Kidney (tissue), 14 donors: ENCODE results near the gene MYO1H. TPM values are rescaled to one million over a fixed set of nuclear protein-coding genes. Genes with fewer than 3 reads are reported as not detected.
A peak's percentile ranks its signal among the peaks of the same experiment; 100 is the strongest.

ENCODE experiments used
- DNase-seq, 5 donors: peaks; one replicate each; pipeline ENCODE4 v3.0.0-alpha.2; 2013 to 2020
- FAIRE-seq: peaks from 2 replicates; lab custom pipeline; 2012; peaks lifted over from hg19 to GRCh38; lab: Jason Lieb, UNC
- H3K27ac ChIP-seq, 2 donors: one replicate each; pipeline ENCODE4 v1.7.0; 2013; ENCODE audit warnings: low read depth in 2 of 2, low read length in 2 of 2, inconsistent platforms in 1 of 2
- H3K27me3 ChIP-seq: one replicate; pipeline ENCODE4 v1.7.1; 2013; ENCODE audit warnings: low read length, inconsistent platforms; ENCODE audit not compliant: control insufficient read depth, insufficient read depth
- H3K36me3 ChIP-seq, 3 donors: one replicate each; pipeline versions ENCODE4 v1.7.0 to v1.7.1; 2013; ENCODE audit warnings: low read length in 3 of 3, control low read depth in 1 of 3, inconsistent platforms in 1 of 3; ENCODE audit not compliant: insufficient read depth in 3 of 3, control insufficient read depth in 2 of 3
- H3K4me1 ChIP-seq, 3 donors: one replicate each; pipeline versions ENCODE4 v1.7.0 to v1.7.1; 2013; ENCODE audit warnings: low read length in 3 of 3, inconsistent platforms in 1 of 3, low read depth in 1 of 3; ENCODE audit not compliant: control insufficient read depth in 2 of 3, insufficient read depth in 2 of 3
- H3K4me3 ChIP-seq, 3 donors: one replicate each; pipeline versions ENCODE4 v1.7.0 to v1.8.1; 2013; ENCODE audit warnings: low read length in 3 of 3, control low read depth in 1 of 3, inconsistent platforms in 1 of 3
- H3K9ac ChIP-seq, 3 donors: one replicate each; pipeline versions ENCODE4 v1.7.0 to v1.7.1; 2013; ENCODE audit warnings: low read length in 3 of 3, control low read depth in 1 of 3, inconsistent platforms in 1 of 3
- H3K9me3 ChIP-seq, 3 donors: one replicate each; pipeline versions ENCODE4 v1.7.0 to v1.7.1; 2013; ENCODE audit warnings: low read length in 3 of 3, control low read depth in 1 of 3, inconsistent platforms in 1 of 3; ENCODE audit not compliant: control insufficient read depth in 2 of 3, insufficient read depth in 1 of 3
- CTCF ChIP-seq: IDR thresholded peaks from 3 replicates; pipeline ENCODE4 v1.5.1; 2012; ENCODE audit warnings: mild to moderate bottlenecking, moderate library complexity, borderline replicate concordance; ENCODE audit not compliant: insufficient read depth; ENCODE audit errors: extremely low read depth
- intact Hi-C: fragments of 100-400 bp; cut with DNase I; formaldehyde crosslinking; loops from one replicate; pipeline ENCODE4 v1.11.1; 2022
- polyA plus RNA-seq: library from polyadenylated mRNA; stranded (reverse); fragments of 350-450 nt; fragmentation: Illumina TruSeq; extraction: RNeasy Lipid Tissue Mini Kit (QIAGEN cat#74804); gene quantifications from one replicate; pipeline ENCODE4 v1.2.3, GENCODE V29; 2014; ENCODE audit warnings: low read depth, low replicate concordance; ENCODE audit not compliant: insufficient read depth
- total RNA-seq: library from RNA; stranded (reverse); fragmentation: NEBNext Ultra II Directional; extraction: Animal tissue kit (Norgen Biotek cat#: 25700); gene quantifications from one replicate; pipeline ENCODE4 v1.2.1, GENCODE V29; 2021
- donor health status: control.
- donor health status: control.
- donor health status: control.
- donor health status: control.
- donor health status: control.
- donor health status: DM: yes; HTN: yes; CAD: no.
- donor health status: Normal renal cell carcinoma (clear cell type).

Gene MYO1H
- total and polyA plus RNA-seq, 2 donors from 2014 or later: 0.56 TPM; not detected in 1

- peaks cover 0 to 20% (median 9%) of the 10 kb centered on the region in 3 donors for H3K4me1 ChIP-seq
- FAIRE-seq: no peak
- intact Hi-C loops: loop anchor here (5.0 kb wide), 1 partner anchor 46 kb away; no protein-coding TSS in a partner anchor
Measured at GRCh38 chr12:109477963-109478315, 130.2 kb downstream of the MYO1H start.

GRCh38 chr12:109479761-109480160 is 132.1 kb downstream of the MYO1H start:
- Histone ChIP-seq H3K4me3 (no peak overlapping the region), H3K9me3 (no peaks in the 10 kb centered on the region), H3K27ac (no peak overlapping the region), H3K4me1 (peaks cover 0 to 20% (median 9%) of the 10 kb centered on the region in 3 donors), H3K27me3 (no peaks in the 10 kb centered on the region), H3K36me3 (peaks cover 0 to 13% (median 8%) of the 10 kb centered on the region in 3 donors), H3K9ac (no peak overlapping the region)
- DNase-seq (no peak), FAIRE-seq (no peak)
- no peak for TF ChIP-seq CTCF
- intact Hi-C loops: loop anchor here (5.0 kb wide), 1 partner anchor 47 kb away; no protein-coding TSS in a partner anchor

More at GRCh38 chr12:109477963-109478315, 130.2 kb downstream of the MYO1H start:
- Histone ChIP-seq H3K9me3 (no peaks in the 10 kb centered on the region), H3K27me3 (no peaks in the 10 kb centered on the region), H3K36me3 (no peaks in the 10 kb centered on the region), H3K4me3 (peak overlapping the region; percentile 99), H3K27ac (peak overlapping the region in 1 of 2 donors; percentile 99), H3K9ac (peak overlapping the region; percentile 94 to 99 (median 96))
- no peak for TF ChIP-seq CTCF
- DNase-seq: no peak

- intact Hi-C loops: no loop called here
- no peak for FAIRE-seq
- no peak for TF ChIP-seq CTCF
Measured at GRCh38 chr12:109480356-109480755, 132.7 kb downstream of the MYO1H start.

GRCh38 chr12:109481863-109482262 is 134.2 kb downstream of the MYO1H start:
- FAIRE-seq (no peak), DNase-seq (no peak)
- H3K9me3 ChIP-seq: no peaks in the 10 kb centered on the region
- no peaks in the 10 kb centered on the region for H3K27me3 ChIP-seq
- H3K27ac ChIP-seq: no peak overlapping the region
- H3K4me1 ChIP-seq: peaks cover 0 to 8% (median 4%) of the 10 kb centered on the region in 3 donors
- no peak overlapping the region for H3K9ac ChIP-seq
- H3K4me3 ChIP-seq: no peak overlapping the region
- intact Hi-C loops: no loop called here
- H3K36me3 ChIP-seq: peaks cover 13 to 34% (median 27%) of the 10 kb centered on the region in 3 donors
- TF ChIP-seq CTCF: no peak

More at GRCh38 chr12:109480356-109480755, 132.7 kb downstream of the MYO1H start:
- Histone ChIP-seq H3K9ac (no peak overlapping the region), H3K36me3 (peaks cover 4 to 19% (median 13%) of the 10 kb centered on the region in 3 donors), H3K4me1 (peaks cover 0 to 20% (median 9%) of the 10 kb centered on the region in 3 donors), H3K4me3 (no peak overlapping the region), H3K27ac (no peak overlapping the region), H3K27me3 (no peaks in the 10 kb centered on the region), H3K9me3 (no peaks in the 10 kb centered on the region)
- no peak for DNase-seq
